ENCODE measurements around the gene PDXDC1.
"Not testable (repeated sequence)": the region's sequence is repeated elsewhere in the genome, so short reads cannot be mapped to it uniquely, and the experiment has no call there.

GRCh38 chr16:15027051-15027450 lies 52.2 kb downstream of the PDXDC1 start:
- TF ChIP-seq TCF4 (CRISPR knock-in tag; IDR thresholded peaks at IDR 0.05; ENCODE audit: borderline replicate concordance); ESRRG (CRISPR knock-in tag; IDR thresholded peaks at IDR 0.05); PATZ1 (CRISPR knock-in tag; IDR thresholded peaks at IDR 0.05; ENCODE audit: borderline replicate concordance); ARNTL (CRISPR knock-in tag; IDR thresholded peaks at IDR 0.05; ENCODE audit: borderline replicate concordance, low read depth); RARB (CRISPR knock-in tag; IDR thresholded peaks at IDR 0.05); ZFP30 (CRISPR knock-in tag; IDR thresholded peaks at IDR 0.05); ZNF565 (CRISPR knock-in tag; conservative IDR thresholded peaks at IDR 0.05; ENCODE audit: low read depth); CSDC2 (CRISPR knock-in tag; IDR thresholded peaks at IDR 0.05); ISL1 (CRISPR knock-in tag; IDR thresholded peaks at IDR 0.05); CREB5 (CRISPR knock-in tag; IDR thresholded peaks at IDR 0.05; ENCODE audit: low read depth): not testable (repeated sequence)

Data from SK-N-SH treated with all-trans-retinoic acid at 6 μM for 48 hours (cell line).